Ascending aorta (tissue), 2 donors: ENCODE results near the gene CYTH3. TPM values are rescaled to one million over a fixed set of nuclear protein-coding genes. Genes with fewer than 3 reads are reported as not detected.
A peak's percentile ranks its signal among the peaks of the same experiment; 100 is the strongest.

ENCODE experiments used
- DNase-seq, 2 donors: peaks; one replicate each; pipeline ENCODE4 v3.0.0-alpha.2; 2019; ENCODE audit warnings: low spot score in 2 of 2
- H3K27ac ChIP-seq, 2 donors: fragments of 200-600 bp; sonication (generic); one replicate each; pipeline ENCODE4 v1.5.1; 2016 to 2017; ENCODE audit warnings: mild to moderate bottlenecking in 1 of 2
- H3K27me3 ChIP-seq: fragments of 200-600 bp; sonication (generic); one replicate; pipeline ENCODE4 v1.5.1; 2017
- H3K36me3 ChIP-seq, 2 donors: fragments of 200-600 bp; sonication (generic); one replicate each; pipeline ENCODE4 v1.5.1; 2016
- H3K4me1 ChIP-seq, 2 donors: fragments of 200-600 bp; sonication (generic); one replicate each; pipeline ENCODE4 v1.5.1; 2016 to 2017; ENCODE audit warnings: mild to moderate bottlenecking in 1 of 2
- H3K4me3 ChIP-seq, 2 donors: fragments of 200-600 bp; sonication (generic); one replicate each; pipeline ENCODE4 v1.5.1; 2016 to 2017; ENCODE audit warnings: mild to moderate bottlenecking in 1 of 2
- H3K9me3 ChIP-seq, 2 donors: fragments of 200-600 bp; sonication (generic); one replicate each; pipeline ENCODE4 v1.5.1; 2016
- CTCF ChIP-seq, 3 experiments: fragments of 200-600 bp in 2 of 3; fragments of 450-650 bp in 1 of 3; sonication (generic) in 2 of 3; IDR thresholded peaks; one replicate each; pipeline ENCODE4 v1.5.1; 2016 to 2019; ENCODE audit warnings: antibody characterized with exemption in 3 of 3, mild to moderate bottlenecking in 1 of 3, moderate library complexity in 1 of 3
- intact Hi-C: fragments of 100-400 bp; cut with DNase I; formaldehyde crosslinking; loops from one replicate; pipeline ENCODE4 v1.15.1; 2023
- total RNA-seq: library from RNA; depleted of rRNA; stranded (reverse); fragments of >200 nt; gene quantifications from one replicate; pipeline ENCODE4 v1.1.0, GENCODE V29; 2016

Gene CYTH3
- total RNA-seq, 1 donor from 2014 or later = 51.8 TPM

GRCh38 chr7:6159097-6159483, 113.3 kb downstream of the CYTH3 start:
- no peak overlapping the region for H3K4me3 ChIP-seq
- no peak for TF ChIP-seq CTCF (IDR thresholded peaks at IDR 0.05)
- no peaks in the 10 kb centered on the region for H3K27me3 ChIP-seq
- peaks cover 46 to 62% of the 10 kb centered on the region in 2 donors for H3K36me3 ChIP-seq
- H3K27ac ChIP-seq = peak overlapping the region in 1 of 2 donors; percentile 96
- intact Hi-C loops = no loop called here
- H3K4me1 ChIP-seq = peaks cover 5 to 24% of the 10 kb centered on the region in 2 donors
- no peaks in the 10 kb centered on the region for H3K9me3 ChIP-seq
- peak in 1 of 2 donors; percentile 59 for DNase-seq

- Histone ChIP-seq H3K27ac (no peak overlapping the region), H3K27me3 (no peaks in the 10 kb centered on the region)
- TF ChIP-seq CTCF (IDR thresholded peaks at IDR 0.05) = no peak
Observed at GRCh38 chr7:6158424-6159096, 113.9 kb downstream of the CYTH3 start.

GRCh38 chr7:6157685-6158423, 114.6 kb downstream of the CYTH3 start:
- intact Hi-C loops = no loop called here
- no peaks in the 10 kb centered on the region for H3K27me3 ChIP-seq
- H3K36me3 ChIP-seq = peaks cover 54 to 58% of the 10 kb centered on the region in 2 donors

More at GRCh38 chr7:6158424-6159096, 113.9 kb downstream of the CYTH3 start:
- no peak overlapping the region for H3K4me3 ChIP-seq
- peaks cover 51 to 62% of the 10 kb centered on the region in 2 donors for H3K36me3 ChIP-seq
- peak in 1 of 2 donors; percentile 55 for DNase-seq
- no peaks in the 10 kb centered on the region for H3K9me3 ChIP-seq
- H3K4me1 ChIP-seq = peaks cover 5 to 24% of the 10 kb centered on the region in 2 donors
- intact Hi-C loops = no loop called here

GRCh38 chr7:6156734-6157133, 115.7 kb downstream of the CYTH3 start:
- Histone ChIP-seq H3K9me3 (no peaks in the 10 kb centered on the region), H3K36me3 (peaks cover 63 to 68% of the 10 kb centered on the region in 2 donors)

More at GRCh38 chr7:6157685-6158423, 114.6 kb downstream of the CYTH3 start:
- peaks cover 5 to 19% of the 10 kb centered on the region in 2 donors for H3K4me1 ChIP-seq
- H3K27ac ChIP-seq = no peak overlapping the region
- no peak for TF ChIP-seq CTCF (IDR thresholded peaks at IDR 0.05)
- H3K4me3 ChIP-seq = no peak overlapping the region
- H3K9me3 ChIP-seq = no peaks in the 10 kb centered on the region
- DNase-seq = peak in 1 of 2 donors; percentile 61

GRCh38 chr7:6155596-6155995, 116.8 kb downstream of the CYTH3 start:
- Histone ChIP-seq H3K9me3 (no peaks in the 10 kb centered on the region), H3K27me3 (no peaks in the 10 kb centered on the region), H3K4me3 (no peak overlapping the region), H3K4me1 (peaks cover 0 to 7% of the 10 kb centered on the region in 2 donors), H3K27ac (no peak overlapping the region), H3K36me3 (peaks cover 75 to 78% of the 10 kb centered on the region in 2 donors)
- DNase-seq = peak in 1 of 2 donors; percentile 21
- TF ChIP-seq CTCF (IDR thresholded peaks at IDR 0.05) = no peak
- intact Hi-C loops = no loop called here

More at GRCh38 chr7:6156734-6157133, 115.7 kb downstream of the CYTH3 start:
- peaks cover 0 to 12% of the 10 kb centered on the region in 2 donors for H3K4me1 ChIP-seq
- H3K4me3 ChIP-seq = no peak overlapping the region
- no peaks in the 10 kb centered on the region for H3K27me3 ChIP-seq
- peak in 1 of 2 donors; percentile 30 for DNase-seq
- TF ChIP-seq CTCF (IDR thresholded peaks at IDR 0.05) = no peak
- H3K27ac ChIP-seq = no peak overlapping the region
- intact Hi-C loops = no loop called here
